Measurements from ENCODE around the gene NSF. TPM values are rescaled to one million over a fixed set of nuclear protein-coding genes. Genes with fewer than 3 reads are reported as not detected.

The NSF gene
- total RNA-seq, 1 donor from 2014 or later, result 89.3 TPM

DNA sequence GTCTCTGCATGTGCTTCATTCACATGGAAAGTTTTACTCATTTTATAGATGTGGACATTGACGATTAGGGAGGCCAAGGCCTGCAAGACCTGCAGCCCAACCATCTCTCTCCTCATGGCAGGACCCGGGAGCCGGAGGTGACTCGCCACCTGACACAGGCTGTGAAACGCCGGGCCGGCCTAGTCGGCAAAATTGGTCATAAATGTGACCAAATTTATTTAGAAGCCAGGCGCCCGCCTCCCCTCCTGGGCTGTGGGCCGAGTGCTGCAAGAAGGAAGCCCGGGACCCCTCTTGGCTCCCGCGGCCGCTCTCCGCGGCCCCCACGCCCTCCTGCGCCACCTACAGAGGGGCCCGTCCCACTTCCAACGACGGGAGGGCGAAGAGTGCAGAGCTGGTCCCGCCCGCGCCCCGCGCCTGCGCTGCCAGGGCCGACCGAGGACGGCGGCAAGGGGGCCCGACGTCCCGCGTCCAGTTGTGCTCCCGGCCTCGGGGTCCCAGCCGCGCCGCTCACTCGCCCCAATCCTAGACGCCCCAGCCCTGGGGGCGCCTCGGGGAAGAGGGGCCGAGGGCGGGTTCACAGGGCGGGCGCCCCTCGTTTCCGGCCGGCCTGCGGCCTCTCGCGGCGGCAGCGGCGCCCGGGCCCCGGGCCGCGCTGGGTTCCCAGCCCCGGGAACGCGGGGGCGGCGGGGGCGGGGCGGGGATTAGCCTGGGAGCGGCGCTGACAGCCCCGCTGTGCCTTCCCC is 180.5 kb downstream of the NSF start:
- no peak for FAIRE-seq

DNA sequence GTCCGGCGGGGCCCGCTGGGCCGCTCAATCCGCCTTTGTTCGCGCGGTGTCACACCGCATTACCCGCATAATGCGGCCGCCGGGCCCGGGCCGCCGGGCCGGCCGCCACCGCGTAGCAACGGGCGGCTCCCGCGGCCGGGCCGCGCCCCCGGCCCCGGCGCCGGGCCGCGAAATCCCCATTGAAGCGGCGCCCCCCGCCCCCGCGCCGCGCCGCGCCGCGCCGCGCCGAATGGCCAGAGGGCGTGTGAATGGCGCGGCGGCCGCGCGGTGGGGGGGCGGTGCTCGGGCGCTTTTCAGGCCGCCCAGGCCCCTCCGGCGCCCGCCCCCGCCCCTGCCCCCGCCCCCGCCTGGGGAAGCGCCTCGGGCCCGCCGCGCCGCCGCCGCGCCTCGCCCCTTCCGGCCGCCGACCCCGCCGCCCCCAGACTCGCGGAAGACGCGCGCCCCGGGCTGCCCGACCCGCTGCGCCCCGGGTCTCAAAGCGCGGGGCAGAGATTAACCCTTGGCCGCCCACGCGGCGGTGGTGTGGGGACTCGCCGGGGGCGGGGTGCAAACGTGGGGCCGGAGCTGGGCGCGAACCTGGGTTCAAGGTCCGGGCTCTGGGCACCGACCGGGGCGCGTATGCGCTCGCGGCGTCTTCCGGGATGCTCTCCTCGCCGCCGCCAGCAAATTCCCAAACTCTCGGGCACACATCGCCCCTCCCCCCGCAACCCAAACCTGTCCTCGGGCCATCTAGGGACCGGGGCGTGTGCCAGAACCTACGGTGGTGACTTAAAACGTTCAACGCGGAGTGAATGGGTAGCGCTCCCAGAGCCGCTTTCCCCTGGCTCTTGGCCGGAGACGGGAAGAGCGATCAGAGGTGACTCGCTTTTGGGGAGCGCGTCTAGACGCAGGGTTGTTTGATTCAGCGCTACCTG is 181.3 kb downstream of the NSF start:
- peak; percentile 63 to 66 for DNase-seq (ENCODE audit: low spot score in 2 of 2)
- no peak for FAIRE-seq

More for the DNA sequence above, 180.5 kb downstream of the NSF start:
- DNase-seq (ENCODE audit: low spot score in 2 of 2), result peak in 1 of 2 donors; percentile 74

DNA sequence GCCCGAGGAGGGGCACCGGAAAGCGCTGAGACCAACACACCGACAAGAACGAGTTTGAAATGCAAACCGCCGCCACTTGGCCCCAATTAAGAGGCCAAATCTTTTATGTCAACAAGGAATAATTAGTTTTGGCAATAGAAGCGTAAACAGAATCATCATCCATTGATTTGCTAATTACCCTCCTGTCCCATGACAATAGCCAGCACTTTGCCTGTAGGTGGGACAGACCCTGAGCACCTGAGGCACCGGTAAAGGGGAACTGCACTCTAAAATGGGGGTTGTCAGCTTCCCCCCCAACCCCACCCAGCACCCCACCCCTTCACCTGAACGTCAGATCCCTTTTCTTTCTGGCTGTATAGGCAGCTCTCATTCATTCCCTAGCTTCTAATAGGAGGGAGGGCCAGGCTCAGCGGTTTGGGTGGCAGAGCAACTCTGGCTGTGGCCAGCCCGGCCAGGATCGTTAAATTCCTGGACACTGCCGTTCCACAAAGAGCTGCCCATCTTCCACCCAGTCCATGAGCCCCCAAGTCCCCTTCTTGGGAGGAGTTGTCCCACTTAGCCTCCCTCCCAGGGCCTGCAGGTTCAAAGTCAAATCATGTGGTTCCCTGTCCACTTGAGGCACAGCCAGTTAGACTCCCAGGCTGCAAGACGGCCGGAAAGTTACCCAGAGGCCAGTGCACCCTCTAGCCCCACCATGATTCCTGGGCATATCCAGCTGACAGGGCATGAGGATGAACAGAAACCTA is 182.2 kb downstream of the NSF start:
- FAIRE-seq (no peak), DNase-seq (ENCODE audit: low spot score in 2 of 2) (no peak)

DNA sequence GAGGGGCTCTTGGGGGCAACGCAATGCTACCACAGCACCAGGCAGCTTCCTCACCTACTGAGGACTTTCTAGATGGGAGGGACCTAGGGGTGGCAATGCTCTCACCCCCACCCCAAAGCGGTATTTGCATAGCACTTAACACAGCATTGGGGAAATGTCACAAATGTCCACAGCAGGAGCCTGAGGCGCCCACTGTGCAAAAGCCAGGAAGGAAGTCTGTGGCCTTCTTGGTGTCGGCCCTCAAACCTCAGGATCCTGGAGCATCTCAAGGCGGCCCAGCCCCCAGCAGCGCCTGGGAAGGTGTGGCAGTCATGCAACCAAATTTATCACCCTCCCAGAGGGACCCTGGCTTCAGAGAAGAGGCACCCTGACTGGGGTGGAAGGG is 182.7 kb downstream of the NSF start:
- FAIRE-seq, result no peak

DNA sequence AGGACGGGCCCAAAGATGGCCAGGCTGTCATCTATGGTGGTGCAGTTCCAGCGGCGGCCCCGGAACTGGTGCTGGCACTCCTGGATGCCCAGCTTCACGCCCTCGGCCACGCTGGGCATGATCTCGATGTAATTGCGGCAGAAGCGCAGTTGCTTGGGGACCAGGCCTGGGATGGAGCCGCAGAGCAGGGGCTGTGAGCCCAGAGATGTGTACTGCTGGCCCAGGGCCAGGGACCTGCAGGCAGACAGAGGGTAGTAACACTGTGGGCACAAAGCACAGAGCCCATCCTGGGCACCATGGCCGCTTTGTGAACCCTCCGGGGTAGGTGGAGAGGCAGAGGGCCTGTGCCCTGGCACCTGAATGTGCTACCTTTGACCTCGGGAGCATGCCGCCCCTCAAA is 183.2 kb downstream of the NSF start:
- FAIRE-seq (no peak), DNase-seq (ENCODE audit: low spot score in 2 of 2) (no peak)

More for the DNA sequence above, 182.7 kb downstream of the NSF start:
- DNase-seq (ENCODE audit: low spot score in 2 of 2), result no peak

DNA sequence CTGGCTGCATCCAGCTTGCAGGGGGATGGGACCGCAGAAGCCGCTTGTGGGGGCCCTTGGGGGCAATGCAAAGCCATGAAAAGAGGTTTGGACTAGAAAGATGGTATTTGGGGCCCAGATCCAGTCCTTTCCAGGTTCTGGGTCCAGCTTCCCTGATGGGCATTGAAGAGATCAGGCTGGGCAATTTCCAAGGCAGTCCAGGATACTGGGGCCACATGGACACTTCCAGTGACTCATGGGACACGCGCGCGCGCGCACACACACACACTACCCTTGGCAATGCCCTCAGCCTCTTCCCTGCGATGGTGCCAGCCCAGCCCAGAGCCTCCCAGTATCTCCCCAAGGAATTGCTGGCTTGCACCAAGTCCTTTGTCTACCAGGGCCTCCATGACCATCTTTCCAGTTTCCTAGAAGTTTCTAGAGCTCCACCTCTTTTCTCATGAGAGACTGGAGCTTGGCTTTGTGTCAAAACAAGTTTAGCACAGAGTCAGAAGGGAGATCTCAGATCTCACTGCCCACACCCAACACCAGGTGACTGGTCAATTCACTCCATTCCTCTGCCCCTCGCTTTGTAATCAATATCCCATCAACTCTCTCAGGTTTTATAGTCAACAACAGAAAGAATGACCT is 183.8 kb downstream of the NSF start:
- FAIRE-seq (no peak), DNase-seq (ENCODE audit: low spot score in 2 of 2) (no peak)

DNA sequence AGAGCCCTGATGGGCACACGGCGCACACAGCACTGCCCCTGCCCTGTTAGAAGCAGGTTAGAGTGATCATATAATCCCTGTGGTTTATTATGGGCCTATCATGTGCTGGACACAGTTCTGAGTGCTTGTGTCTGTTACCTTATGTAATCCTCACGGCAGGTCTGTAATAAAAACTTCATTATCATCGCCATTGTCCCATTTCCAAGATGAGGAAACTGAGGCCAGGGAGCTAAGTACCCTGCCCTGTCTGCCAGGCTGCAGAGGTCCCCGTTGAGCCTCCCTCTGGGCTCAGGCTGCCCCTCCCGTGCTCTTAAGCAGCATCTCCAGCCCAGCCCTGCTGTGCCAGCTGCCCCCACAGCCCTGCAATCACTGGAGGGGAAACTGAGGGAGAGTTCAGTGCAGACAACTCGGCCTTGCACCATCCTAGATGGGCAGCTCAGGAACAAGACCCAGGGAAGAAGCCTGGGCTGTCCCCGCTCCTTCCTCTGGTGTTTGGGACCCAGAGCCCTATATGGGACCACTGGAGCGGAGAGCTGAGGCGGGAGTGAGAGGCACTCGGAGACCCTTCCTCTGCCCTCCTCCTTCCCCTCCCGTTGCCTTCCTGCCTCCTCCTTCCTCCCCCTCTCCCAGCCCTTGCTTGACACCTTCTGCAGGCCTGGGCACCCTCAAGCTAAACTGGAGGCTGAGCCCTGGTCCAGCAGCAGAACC is 186.0 kb downstream of the NSF start:
- DNase-seq (ENCODE audit: low spot score in 2 of 2) (peak in 1 of 2 donors; percentile 2), FAIRE-seq (no peak)

DNA sequence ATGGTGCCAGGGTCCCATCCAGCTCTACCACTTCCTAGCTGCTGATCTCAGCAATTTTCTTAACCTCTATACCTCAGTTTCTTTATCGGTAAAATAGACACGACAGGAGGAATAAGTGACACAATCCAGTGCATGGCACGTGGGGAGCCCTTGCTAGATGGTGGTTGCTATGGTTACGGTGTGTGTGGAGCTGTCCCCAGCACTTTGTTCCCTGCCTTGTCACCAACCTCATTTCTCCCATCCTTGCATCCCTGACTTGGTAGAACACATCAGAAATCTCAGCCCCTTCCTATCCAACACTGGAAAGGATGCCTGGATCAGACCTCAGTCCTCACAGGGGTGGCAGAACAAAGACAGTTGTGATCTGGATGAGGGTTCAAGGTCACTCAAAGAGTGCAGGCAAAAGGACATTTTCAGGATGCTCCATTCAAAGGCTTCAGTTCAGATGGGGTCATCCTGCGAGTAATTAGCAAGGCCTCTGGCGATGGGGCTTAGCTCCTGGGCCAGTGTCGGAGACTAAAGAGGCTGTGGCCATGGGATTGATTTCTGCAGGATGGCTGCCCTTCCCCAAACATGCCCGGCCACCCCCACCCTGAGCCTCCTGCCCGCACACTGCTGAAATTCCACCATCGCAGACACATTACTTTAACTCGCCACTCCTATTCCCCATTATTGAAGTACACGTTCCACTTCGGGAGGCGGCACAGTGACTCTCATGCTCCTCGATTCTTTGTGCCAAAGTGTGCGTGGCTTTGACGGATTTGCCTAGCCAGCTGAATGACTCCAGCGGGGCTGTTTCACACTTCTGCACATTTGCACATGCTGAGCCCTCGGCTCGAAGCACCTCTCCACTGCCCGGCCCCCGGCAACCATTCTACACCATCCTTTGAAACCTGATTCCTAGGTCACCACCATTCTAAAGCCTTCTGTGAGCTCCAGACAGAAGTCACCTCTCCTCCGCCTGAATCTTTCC is 187.8 kb downstream of the NSF start:
- FAIRE-seq (no peak), DNase-seq (ENCODE audit: low spot score in 2 of 2) (peak in 1 of 2 donors; percentile 60)

DNA sequence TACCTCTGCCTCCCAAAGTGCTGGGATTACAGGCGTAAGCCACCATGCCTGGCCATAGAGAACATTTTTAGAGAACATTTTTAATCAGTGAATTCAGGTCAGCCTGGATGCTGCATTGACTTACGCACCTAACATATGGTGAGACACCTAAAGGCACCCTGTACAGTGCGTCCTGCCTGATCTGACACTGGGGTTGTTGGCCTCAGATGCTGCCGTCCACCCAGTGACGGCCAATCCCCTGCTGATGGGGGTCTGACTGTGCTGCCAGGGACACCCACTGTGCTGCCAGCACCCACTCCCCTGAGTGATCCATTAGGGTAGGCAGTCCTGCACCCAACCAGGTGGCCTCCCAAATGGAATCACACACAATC is 189.5 kb downstream of the NSF start:
- FAIRE-seq, result no peak
- DNase-seq (ENCODE audit: low spot score in 2 of 2), result no peak

DNA sequence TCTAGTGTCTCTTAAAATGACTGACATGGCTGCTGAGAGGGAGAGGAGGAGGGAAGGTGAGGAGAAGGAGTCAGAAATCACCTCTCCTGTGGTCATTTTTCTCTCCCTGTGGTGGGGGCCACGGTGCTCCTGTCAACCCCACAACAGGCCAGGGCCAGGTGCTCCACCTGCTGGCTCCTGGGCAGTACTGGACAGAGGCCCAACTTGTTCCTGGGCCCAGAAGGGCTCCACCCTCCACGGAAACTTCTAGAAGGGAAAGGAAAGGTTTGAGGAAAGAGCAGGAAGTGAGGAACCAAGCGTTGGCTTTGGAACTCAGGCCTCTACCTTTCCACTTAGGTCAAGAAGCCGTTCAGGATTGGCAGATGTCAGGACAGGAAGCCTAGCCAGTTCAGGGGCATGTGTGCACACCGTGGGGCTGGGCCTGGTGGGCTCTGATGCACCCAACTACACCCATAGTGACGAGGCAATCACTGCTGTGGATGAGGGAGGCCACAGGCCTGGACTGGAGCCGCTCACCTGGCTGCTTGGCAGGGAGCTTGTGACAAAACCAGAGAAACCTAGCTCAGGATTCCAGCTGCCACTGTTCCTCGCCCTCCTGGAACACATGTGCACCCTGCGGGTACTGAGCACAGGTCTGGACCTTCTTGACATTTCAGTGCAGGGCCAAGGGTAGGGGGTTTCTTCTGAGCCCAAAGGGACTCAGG is 191.9 kb downstream of the NSF start:
- DNase-seq (ENCODE audit: low spot score in 2 of 2), result no peak
- FAIRE-seq, result no peak

DNA sequence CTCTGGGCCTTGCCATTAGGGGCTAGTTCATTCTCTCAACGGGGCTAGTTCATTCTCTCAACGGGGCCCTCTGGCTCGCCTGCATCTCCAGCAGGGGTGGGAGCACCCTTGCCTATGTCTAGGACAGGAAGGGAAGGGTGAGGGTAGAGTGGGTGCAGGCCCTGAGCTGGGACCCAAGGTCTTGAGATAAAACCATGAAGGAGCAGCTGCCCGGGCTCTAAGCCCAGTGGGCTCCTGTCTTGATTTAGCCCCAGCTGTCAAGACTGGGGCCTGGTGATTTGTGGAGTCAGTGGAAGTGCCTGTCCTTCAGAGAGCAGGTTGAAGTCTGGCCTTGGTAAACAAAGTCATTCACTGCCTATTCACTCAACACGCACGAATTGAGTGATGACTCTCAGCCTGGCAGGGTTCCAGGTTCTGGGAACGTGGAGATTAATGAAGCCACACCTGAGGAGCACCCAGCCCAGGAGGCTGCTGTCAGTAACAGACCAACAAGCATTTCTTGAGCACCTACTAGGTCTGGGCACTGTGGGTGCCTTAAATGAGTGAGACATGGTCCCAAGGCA is 192.6 kb downstream of the NSF start:
- FAIRE-seq (no peak), DNase-seq (ENCODE audit: low spot score in 2 of 2) (no peak)

DNA sequence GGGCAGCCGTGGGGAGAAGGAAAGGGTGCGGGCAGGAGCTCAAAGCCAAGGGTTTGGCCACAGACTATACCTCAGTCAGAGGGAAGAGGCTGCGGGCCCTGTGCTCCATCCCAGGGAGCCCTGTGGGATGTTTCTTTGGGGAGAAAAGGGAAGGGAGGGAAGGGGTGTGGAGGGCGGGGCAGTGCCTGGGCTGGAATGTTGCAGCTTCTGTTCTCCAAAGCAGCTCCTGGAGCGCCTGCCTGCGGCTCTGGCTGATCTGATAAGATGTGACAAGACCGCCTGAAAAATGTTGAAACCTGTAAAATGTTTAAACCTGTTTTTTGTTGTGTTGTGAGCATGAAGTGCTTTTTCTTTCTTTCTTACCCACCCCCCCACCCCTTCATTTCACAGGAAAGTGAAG is 195.2 kb downstream of the NSF start:
- no peak for DNase-seq (ENCODE audit: low spot score in 2 of 2)
- no peak for FAIRE-seq

DNA sequence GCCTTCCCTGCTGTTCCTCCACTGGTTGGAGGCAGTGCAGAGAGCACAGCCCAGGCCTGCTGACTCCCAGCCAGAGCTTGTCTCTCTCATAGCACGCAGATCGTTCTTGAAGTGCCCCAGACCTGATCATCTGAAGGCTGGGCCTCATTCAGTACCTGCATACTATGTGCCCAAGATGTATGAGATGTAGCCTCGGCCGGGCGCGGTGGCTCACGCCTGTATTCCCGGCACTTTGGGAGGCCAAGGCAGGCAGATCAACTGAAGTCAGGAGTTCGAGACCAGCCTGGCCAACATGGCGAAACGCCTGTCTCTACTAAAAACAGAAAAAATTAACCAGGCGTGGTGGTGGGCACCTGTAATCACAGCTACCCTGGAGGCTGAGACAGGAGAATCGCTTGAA is 197.0 kb downstream of the NSF start:
- DNase-seq (ENCODE audit: low spot score in 2 of 2), result no peak
- FAIRE-seq, result no peak

DNA sequence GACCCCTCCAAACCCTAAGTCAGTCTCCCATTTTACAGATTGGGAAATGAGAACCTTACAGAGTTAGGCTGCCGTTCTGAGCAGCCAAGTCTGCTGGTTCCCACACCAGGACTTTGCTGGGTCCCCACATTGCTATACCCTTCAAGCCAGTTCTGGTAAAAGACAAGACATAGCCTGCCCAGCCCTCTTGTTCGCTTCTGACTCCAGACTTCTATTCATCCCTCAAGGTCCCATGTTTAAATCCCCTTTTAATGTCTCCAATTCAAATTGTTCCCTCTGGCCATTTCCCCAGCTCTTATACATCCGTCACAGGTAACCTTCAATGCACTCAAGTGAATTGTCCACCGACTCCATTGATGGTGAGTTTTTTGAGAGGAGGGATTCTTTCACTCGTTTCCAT is 197.8 kb downstream of the NSF start:
- DNase-seq (ENCODE audit: low spot score in 2 of 2) (no peak), FAIRE-seq (no peak)

DNA sequence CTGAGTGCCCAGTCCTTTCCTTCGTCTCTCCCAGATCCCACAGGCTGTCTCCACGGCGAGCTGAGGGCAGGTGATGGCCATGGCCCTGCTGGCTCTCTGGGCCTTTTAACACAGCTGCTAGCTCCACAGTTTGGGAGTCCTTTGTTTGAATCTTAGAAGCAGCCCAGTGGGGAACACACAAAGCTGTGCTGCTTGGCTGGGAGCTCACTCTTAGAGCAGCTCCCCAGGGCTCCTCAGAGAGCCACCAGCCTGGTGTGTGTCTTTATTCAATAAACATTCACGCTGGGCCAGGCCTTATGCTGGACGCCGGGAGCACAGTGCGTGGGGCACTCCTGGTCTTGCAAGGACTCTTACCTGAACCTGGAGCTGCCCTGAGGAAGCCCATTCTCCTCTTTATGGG is 198.3 kb downstream of the NSF start:
- DNase-seq (ENCODE audit: low spot score in 2 of 2), result no peak
- no peak for FAIRE-seq

DNA sequence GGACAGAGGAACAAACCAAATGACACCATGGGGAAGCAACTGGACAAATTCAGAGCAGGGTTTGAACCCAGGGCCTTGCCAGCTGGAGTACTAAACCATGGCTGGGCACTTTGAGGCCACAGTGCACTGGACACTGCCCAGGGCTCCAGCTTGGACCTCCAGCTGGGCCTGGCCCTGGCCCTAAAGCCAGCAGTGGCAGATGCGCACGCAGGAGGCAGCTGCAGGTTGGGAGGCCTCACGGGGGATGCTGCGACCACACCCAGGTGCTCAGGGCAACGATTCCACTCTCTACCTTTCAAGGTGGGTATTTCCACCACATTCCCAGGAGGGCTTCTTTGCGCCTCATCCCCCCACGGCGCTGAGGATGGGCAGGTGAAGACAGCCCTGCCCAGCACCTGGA is 199.1 kb downstream of the NSF start:
- DNase-seq (ENCODE audit: low spot score in 2 of 2), result no peak
- no peak for FAIRE-seq

DNA sequence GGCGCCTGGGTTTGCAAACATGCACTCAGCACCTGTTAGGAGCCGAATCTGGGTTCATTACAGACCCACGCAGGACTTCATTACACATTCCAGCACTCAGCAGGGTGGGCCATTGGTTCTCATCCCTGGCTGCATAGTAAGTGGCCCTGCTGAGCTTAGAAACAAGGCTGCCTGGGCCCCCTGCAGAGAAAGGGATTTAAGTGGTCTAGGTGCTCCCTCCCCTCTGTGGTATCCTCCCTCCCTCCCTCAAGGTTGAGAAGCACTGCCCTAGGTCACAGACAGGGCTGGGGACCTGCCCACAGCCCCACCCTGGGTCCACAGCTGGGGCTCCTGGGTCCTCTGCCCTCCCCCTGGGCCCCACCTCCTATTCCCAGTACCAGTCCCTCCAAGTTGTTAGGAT is 199.7 kb downstream of the NSF start:
- FAIRE-seq, result no peak
- DNase-seq (ENCODE audit: low spot score in 2 of 2), result no peak

DNA sequence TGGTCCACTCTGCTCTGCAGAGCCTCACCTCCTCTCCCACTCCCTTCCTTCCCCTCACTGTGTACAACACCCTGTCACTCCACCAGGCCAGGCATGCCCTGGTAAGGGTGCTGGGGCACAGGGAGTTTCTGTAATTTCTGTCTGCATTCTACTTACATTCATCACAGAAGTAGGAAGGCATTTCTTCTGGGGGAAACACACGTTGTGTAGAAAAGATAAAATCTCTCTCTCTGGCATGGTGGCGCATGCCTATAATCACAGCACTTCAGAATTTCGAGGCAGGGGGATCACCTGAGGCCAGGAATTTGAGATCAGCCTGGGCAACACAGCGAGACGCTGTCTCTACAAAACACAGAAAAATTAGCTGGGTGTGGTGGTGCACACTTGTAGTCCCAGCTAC is 201.1 kb downstream of the NSF start:
- DNase-seq (ENCODE audit: low spot score in 2 of 2) (no peak), FAIRE-seq (no peak)
